PFSK-1 (cell line): Measurements from ENCODE around the gene MAGOH.

ENCODE experiments used
- FOXP2 ChIP-seq: optimal IDR thresholded peaks from 2 replicates; pipeline ENCODE3; 2011; ENCODE audit warnings: borderline replicate concordance, control low read depth, inconsistent platforms; ENCODE audit not compliant: insufficient read depth; ENCODE audit errors: extremely low read length, extremely low read depth
- POLR2AphosphoS5 ChIP-seq: IDR thresholded peaks from 2 replicates; pipeline ENCODE4 v1.6.1; 2012; ENCODE audit warnings: low read depth, mild to moderate bottlenecking, control low read depth, low read length, moderate library complexity
- REST ChIP-seq, 2 experiments: IDR thresholded peaks; 2 replicates each; pipeline versions ENCODE4 v1.6.1 to v1.8.0; 2011 to 2012; ENCODE audit warnings: low read depth in 2 of 2, low read length in 2 of 2, control low read depth in 1 of 2, inconsistent platforms in 1 of 2, mild to moderate bottlenecking in 1 of 2, moderate library complexity in 1 of 2; ENCODE audit not compliant: insufficient read depth in 1 of 2
- SIN3A ChIP-seq: IDR thresholded peaks from 2 replicates; pipeline ENCODE4 v1.6.1; 2012; ENCODE audit warnings: mild to moderate bottlenecking, low read length, moderate library complexity, borderline replicate concordance; ENCODE audit not compliant: insufficient read depth
- TAF1 ChIP-seq: IDR thresholded peaks from 2 replicates; pipeline ENCODE4 v1.6.1; 2012; ENCODE audit warnings: low read length, control low read depth, borderline replicate concordance; ENCODE audit not compliant: insufficient read depth

GRCh38 chr1:53274026-53274425, 35.7 kb upstream of the MAGOH start:
- no peak for TF ChIP-seq POLR2AphosphoS5
- no peak for TF ChIP-seq TAF1
- TF ChIP-seq SIN3A = no peak
- no peak for TF ChIP-seq REST (IDR thresholded peaks at IDR 0.05; ENCODE audit: insufficient read depth in 1 of 2, low read depth in 2 of 2, low read length in 2 of 2)
- TF ChIP-seq FOXP2 = no peak
